Smooth muscle cell (in vitro differentiated cells): ENCODE measurements around the gene SAP130. TPM values are rescaled to one million over a fixed set of nuclear protein-coding genes. Genes with fewer than 3 reads are reported as not detected.

ENCODE experiments used
- DNase-seq: peaks from one replicate; lab custom pipeline; 2025; ENCODE audit not compliant: unreplicated experiment; lab: John Stamatoyannopoulos, UW
- H2AFZ ChIP-seq: fragments of 200-600 bp; sonication (generic); 2 replicates; pipeline ENCODE4 v1.6.0; 2016; ENCODE audit warnings: antibody characterized with exemption, low read depth, mild to moderate bottlenecking
- H3F3A ChIP-seq: fragments of 200-600 bp; sonication (generic); 2 replicates; pipeline ENCODE4 v1.6.0; 2017; ENCODE audit warnings: antibody characterized with exemption, low read depth
- H3K27ac ChIP-seq: fragments of 200-600 bp; sonication (generic); 2 replicates; pipeline ENCODE4 v1.5.1; 2016; ENCODE audit warnings: low read depth, mild to moderate bottlenecking
- H3K27me3 ChIP-seq: fragments of 200-600 bp; sonication (generic); 2 replicates; pipeline ENCODE4 v1.6.1; 2016; ENCODE audit warnings: low read depth, mild to moderate bottlenecking
- H3K36me3 ChIP-seq: fragments of 200-600 bp; sonication (generic); 2 replicates; pipeline ENCODE4 v1.5.1; 2016; ENCODE audit warnings: low read depth
- H3K4me1 ChIP-seq: fragments of 200-600 bp; sonication (generic); 2 replicates; pipeline ENCODE4 v1.5.1; 2016; ENCODE audit warnings: low read depth
- H3K4me2 ChIP-seq: fragments of 200-600 bp; sonication (generic); 2 replicates; pipeline ENCODE4 v1.6.0; 2016; ENCODE audit warnings: mild to moderate bottlenecking
- H3K4me3 ChIP-seq: fragments of 200-600 bp; sonication (generic); 2 replicates; pipeline ENCODE4 v1.5.1; 2016; ENCODE audit warnings: mild to moderate bottlenecking
- H3K79me2 ChIP-seq: fragments of 200-600 bp; sonication (generic); 2 replicates; pipeline ENCODE4 v1.6.0; 2016; ENCODE audit warnings: low read depth, mild to moderate bottlenecking
- H3K9ac ChIP-seq: fragments of 200-600 bp; sonication (generic); 2 replicates; pipeline ENCODE4 v1.6.0; 2016; ENCODE audit warnings: low read depth
- H3K9me3 ChIP-seq: fragments of 200-600 bp; sonication (generic); replicated peaks from 2 replicates; pipeline ENCODE4 v1.5.1; 2016; ENCODE audit warnings: low read depth
- H4K20me1 ChIP-seq: fragments of 200-600 bp; sonication (generic); 2 replicates; pipeline ENCODE4 v1.6.0; 2016; ENCODE audit warnings: low read depth
- WGBS: methylation state at CpG from one replicate; pipeline ENCODE4 v1.1.7; 2016; ENCODE audit warnings: low lambda C conversion rate; 5-methylcytosine and 5-hydroxymethylcytosine counted together
- polyA plus RNA-seq: library from polyadenylated mRNA; unstranded; fragments of >200 nt; fragmentation: Nextera tagmentation; extraction: Ambion mirVana; gene quantifications from 2 replicates; pipeline ENCODE4 v1.2.1, GENCODE V29; 2016
- small RNA-seq: library from RNA; depleted of rRNA; stranded (forward); fragments of <200 nt; gene quantifications from one replicate; pipeline ENCODE3, GENCODE V24; 2014
- total RNA-seq: library from RNA; depleted of rRNA; stranded (reverse); fragments of >200 nt; gene quantifications from 2 replicates; pipeline ENCODE4 v1.2.3, GENCODE V29; 2014
- TF ChIP-seq, protein P1 (sequence below): fragments of 200-600 bp; sonication (generic); IDR thresholded peaks from 2 replicates; pipeline ENCODE4 v1.5.1; 2017; ENCODE audit warnings: borderline replicate concordance, mild to moderate bottlenecking, antibody characterized with exemption; ENCODE audit not compliant: insufficient read depth, poor library complexity, severe bottlenecking

Gene SAP130
- total and polyA plus RNA-seq, 2 experiments from 2014 or later, result 15.1 to 20.5 TPM

- no peaks in the 10 kb centered on the region for H4K20me1 ChIP-seq
- no peaks in the 10 kb centered on the region for H3F3A ChIP-seq
- H3K4me3 ChIP-seq, result no peak overlapping the region
- H3K27ac ChIP-seq, result no peak overlapping the region
- H3K36me3 ChIP-seq, result no peaks in the 10 kb centered on the region
- H3K79me2 ChIP-seq, result peaks cover 4% of the 10 kb centered on the region
- no peak overlapping the region for H3K9ac ChIP-seq
- TF ChIP-seq, protein P1, sequence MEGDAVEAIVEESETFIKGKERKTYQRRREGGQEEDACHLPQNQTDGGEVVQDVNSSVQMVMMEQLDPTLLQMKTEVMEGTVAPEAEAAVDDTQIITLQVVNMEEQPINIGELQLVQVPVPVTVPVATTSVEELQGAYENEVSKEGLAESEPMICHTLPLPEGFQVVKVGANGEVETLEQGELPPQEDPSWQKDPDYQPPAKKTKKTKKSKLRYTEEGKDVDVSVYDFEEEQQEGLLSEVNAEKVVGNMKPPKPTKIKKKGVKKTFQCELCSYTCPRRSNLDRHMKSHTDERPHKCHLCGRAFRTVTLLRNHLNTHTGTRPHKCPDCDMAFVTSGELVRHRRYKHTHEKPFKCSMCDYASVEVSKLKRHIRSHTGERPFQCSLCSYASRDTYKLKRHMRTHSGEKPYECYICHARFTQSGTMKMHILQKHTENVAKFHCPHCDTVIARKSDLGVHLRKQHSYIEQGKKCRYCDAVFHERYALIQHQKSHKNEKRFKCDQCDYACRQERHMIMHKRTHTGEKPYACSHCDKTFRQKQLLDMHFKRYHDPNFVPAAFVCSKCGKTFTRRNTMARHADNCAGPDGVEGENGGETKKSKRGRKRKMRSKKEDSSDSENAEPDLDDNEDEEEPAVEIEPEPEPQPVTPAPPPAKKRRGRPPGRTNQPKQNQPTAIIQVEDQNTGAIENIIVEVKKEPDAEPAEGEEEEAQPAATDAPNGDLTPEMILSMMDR, result no peak
- H3K4me2 ChIP-seq, result no peak overlapping the region
- no peak for DNase-seq
- H3K27me3 ChIP-seq, result no peaks in the 10 kb centered on the region
- H3K9me3 ChIP-seq, result no peaks in the 10 kb centered on the region
- WGBS, result 91% methylated on average over 14 of the region's 14 CpGs
- H2AFZ ChIP-seq, result no peak overlapping the region
- no peaks in the 10 kb centered on the region for H3K4me1 ChIP-seq
Measured at GRCh38 chr2:127893033-127893432, 134.8 kb downstream of the SAP130 start.

DNA sequence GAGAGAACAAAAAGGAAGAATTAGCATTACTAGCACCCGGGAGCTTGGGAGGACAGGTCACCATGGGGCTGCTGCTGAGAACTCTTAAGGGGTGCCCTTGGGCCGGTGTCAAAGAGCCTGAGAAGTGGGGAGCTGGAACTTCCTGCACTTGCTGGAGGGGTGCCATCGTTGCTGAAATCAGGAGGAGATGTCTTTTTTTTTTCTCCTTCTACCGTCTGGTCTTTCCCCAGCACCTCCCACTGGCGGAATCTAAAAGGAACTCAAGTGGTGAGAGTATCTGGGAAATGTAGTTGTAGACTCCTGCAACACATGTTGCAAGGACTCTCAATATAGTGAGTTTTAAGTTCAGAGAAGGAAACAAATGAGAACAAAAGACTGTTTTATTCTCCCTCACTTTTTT is 136.0 kb downstream of the SAP130 start:
- Histone ChIP-seq H3K9ac (no peak overlapping the region), H2AFZ (no peak overlapping the region), H3K9me3 (no peaks in the 10 kb centered on the region), H4K20me1 (no peaks in the 10 kb centered on the region), H3K27me3 (no peaks in the 10 kb centered on the region), H3K79me2 (peaks cover 15% of the 10 kb centered on the region), H3K4me2 (no peak overlapping the region), H3K36me3 (no peaks in the 10 kb centered on the region), H3K27ac (no peak overlapping the region), H3K4me3 (no peak overlapping the region), H3K4me1 (peaks cover 9% of the 10 kb centered on the region), H3F3A (peaks cover 4% of the 10 kb centered on the region)
- 83% methylated on average over 5 of the region's 5 CpGs for WGBS
- DNase-seq, result no peak
- TF ChIP-seq, protein P1, result no peak

Small RNAs within 50 kb of the gene (small RNA-seq; reads per million reads assigned to genes)
- not detected for gene AC012306.1
- not detected for gene AC108059.3
- not detected for gene RF00019

Other genes starting within 250 kb of the SAP130 start
- 30.4 and 39.0 TPM in 2 replicates for gene WDR33, start 216.9 kb downstream of the SAP130 start, total RNA-seq
- 43.3 and 43.7 TPM in 2 replicates for gene WDR33, start 216.9 kb downstream of the SAP130 start, polyA plus RNA-seq
- gene POLR2D, start 169.9 kb downstream of the SAP130 start, total RNA-seq, result 11.4 and 13.4 TPM in 2 replicates
- gene POLR2D, start 169.9 kb downstream of the SAP130 start, polyA plus RNA-seq, result 25.4 and 25.8 TPM in 2 replicates
- gene AMMECR1L, start 142.1 kb downstream of the SAP130 start, total RNA-seq, result 13.8 and 14.7 TPM in 2 replicates
- gene AMMECR1L, start 142.1 kb downstream of the SAP130 start, polyA plus RNA-seq, result 11.3 and 11.8 TPM in 2 replicates
- gene UGGT1, start 63.1 kb upstream of the SAP130 start, total RNA-seq, result 46.3 and 62.0 TPM in 2 replicates
- 7.6 and 14.3 TPM in 2 replicates for gene UGGT1, start 63.1 kb upstream of the SAP130 start, polyA plus RNA-seq